KOPT-K1 (cell line): ENCODE data around the gene DCST1.

Experiments used
- H3K27ac ChIP-seq: fragments of 200-600 bp; sonication (generic); 2 replicates; pipeline ENCODE4 v1.5.1; 2016; ENCODE audit warnings: antibody characterized with exemption, mild to moderate bottlenecking, low read depth, low read length; ENCODE audit not compliant: poor library complexity, severe bottlenecking
- H3K36me3 ChIP-seq: fragments of 200-600 bp; sonication (generic); 2 replicates; pipeline ENCODE4 v1.5.1; 2017; ENCODE audit warnings: antibody characterized with exemption, mild to moderate bottlenecking, low read length, moderate library complexity; ENCODE audit not compliant: insufficient read depth
- H3K9me3 ChIP-seq: fragments of 200-600 bp; sonication (generic); 2 replicates; pipeline ENCODE4 v1.5.1; 2017; ENCODE audit warnings: antibody characterized with exemption, low read length, mild to moderate bottlenecking; ENCODE audit not compliant: insufficient read depth, poor library complexity, severe bottlenecking

The DCST1 gene

DNA sequence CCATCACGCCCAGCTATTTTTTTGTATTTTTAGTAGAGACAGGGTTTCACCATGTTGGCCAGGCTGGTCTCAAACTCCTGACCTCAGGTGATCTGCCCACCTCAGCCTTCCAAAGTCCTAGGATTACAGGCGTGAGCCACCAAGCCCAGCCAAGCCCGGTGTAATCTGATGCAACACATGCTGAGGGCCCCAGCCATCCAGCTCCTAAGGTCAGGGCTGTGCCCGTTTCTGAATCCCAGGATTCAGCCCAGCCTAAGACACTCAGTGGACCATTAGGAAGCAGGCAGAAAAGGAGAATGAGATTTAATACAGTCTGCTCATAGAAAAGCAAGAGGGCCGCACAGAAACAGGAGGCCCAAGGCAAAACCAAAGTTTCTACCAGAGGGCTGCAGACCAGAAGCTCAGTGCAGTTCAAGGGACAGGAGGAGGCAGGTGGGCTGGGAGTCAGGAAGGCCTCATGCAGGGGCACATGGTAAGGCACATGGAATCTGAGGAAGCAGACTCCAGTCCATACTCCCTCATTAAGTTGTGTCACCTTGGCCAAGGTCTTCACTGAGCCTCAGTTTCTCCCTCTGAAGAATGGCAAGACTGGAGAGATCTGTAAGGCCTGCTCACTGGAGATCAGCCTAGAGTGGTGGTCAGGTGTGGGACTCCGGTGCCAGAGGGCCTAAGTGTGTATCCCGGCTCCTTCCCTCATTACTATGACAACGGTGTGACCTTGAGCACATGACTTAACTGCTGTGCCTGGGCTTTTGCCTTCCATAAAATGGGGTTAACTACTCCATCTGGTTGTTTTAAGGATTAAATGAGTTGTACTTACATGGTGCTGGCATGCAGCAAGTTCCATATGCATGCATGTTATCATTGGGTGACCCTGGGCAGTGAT, 15.1 kb downstream of the DCST1 start:
- no peaks in the 10 kb centered on the region for H3K36me3 ChIP-seq
- H3K27ac ChIP-seq, result no peak overlapping the region
- no peaks in the 10 kb centered on the region for H3K9me3 ChIP-seq

DNA sequence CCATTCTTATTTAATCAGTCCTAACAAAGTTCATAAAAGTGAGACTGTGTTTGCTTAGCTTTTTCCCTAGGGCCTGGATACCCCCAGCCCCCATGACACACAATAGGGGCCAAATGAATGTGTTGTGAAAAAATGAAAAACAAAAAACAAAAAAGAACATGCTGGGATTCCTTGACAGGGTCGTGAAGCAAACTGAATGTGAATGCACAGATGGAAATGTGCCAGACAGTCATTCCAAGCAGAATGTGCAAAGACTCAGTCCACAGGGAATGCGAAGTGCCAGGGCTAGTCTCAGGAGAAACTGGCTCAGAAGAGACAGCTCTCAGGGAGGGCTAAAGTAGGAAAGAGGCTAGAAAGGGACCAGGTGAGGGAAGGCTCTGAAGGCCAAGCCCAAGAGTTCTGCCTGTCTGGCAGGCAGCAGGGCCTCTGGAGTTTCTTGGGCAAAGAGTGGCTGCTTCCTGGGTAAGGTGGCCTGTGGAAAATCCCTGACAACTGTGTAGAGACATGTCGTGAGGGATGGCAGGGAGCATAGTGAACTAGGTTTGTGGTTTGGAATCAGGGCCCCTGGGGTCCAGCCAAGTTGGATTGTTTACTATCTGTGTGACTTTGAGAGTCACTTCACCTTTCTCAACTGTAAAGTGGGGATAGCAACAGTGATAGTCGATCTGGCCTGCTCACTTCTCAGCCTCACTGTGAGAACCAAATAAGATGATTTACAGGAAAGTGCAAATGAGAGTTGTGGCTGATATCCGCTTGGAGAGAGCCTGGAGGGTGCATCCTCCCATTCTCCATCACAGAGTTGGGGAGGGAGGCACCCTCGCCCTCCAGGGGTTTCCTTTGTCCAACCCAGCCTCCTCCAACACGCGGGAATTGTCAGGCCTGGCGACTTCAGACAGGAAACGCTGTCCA, 16.3 kb downstream of the DCST1 start:
- no peaks in the 10 kb centered on the region for H3K36me3 ChIP-seq
- H3K9me3 ChIP-seq, result no peaks in the 10 kb centered on the region
- no peak overlapping the region for H3K27ac ChIP-seq

DNA sequence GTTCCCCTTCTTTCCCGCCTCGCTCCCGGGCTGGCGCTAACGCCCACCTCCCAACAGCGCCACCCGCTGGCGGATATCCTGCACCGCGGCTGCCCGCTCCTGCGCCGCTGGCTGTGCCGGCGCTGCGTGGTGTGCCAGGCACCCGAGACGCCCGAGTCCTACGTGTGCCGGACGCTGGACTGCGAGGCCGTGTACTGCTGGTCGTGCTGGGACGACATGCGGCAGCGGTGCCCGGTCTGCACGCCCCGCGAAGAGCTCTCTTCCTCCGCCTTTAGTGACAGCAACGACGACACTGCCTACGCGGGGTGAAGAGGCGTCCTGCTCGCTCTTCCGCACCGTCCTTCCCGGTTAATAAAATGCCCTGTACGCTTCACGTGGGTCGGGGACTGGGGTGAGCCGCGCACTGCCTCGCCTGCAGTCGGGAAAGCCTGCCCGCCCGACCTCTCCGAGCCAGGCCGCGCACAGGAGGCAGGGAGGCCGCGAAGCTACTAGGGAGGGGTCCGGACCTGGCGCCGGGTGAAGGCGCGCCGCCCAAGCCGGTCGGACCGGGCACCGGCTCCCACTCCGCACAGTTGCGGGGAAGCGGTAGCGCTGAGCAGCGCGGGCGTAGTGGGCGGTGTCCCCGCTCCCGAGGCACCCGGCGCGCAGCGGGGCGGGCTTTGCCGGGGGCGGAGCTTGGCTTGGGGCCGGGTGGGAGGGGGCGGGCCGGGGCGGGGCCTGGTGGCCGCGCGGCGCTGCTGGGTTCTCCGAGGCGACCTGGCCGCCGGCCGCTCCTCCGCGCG, 17.1 kb downstream of the DCST1 start, which contains the start of gene ADAM15:
Gene ADAM15 (plus strand): TSS at position 757 of the 782 bp plus-strand sequence. CDS start 71 bp downstream, outside the sequence.
- Histone ChIP-seq H3K27ac (no peak within 1 kb of the TSS), H3K36me3 (no peaks in the 10 kb centered on the region), H3K9me3 (no peaks in the 10 kb centered on the region)

DNA sequence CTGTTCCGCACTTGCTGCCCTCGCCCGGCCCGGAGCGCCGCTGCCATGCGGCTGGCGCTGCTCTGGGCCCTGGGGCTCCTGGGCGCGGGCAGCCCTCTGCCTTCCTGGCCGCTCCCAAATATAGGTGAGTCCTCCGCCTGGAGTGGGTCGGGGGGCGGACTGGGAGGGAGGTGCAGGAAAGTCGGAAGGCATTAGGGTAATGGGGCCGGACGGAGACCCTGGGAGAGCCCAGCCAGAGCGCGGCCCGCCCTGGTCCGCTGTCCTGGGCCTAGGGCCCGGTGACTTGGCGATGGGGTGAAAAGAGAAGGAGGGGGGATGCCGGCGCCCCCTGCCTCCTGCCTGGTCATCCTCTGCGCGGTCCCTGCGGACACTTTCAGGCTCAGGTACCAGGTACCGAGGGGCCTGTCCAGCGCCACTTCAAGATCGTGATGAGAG, 17.7 kb downstream of the DCST1 start:
- Histone ChIP-seq H3K9me3 (no peaks in the 10 kb centered on the region), H3K36me3 (no peaks in the 10 kb centered on the region), H3K27ac (no peak overlapping the region)

DNA sequence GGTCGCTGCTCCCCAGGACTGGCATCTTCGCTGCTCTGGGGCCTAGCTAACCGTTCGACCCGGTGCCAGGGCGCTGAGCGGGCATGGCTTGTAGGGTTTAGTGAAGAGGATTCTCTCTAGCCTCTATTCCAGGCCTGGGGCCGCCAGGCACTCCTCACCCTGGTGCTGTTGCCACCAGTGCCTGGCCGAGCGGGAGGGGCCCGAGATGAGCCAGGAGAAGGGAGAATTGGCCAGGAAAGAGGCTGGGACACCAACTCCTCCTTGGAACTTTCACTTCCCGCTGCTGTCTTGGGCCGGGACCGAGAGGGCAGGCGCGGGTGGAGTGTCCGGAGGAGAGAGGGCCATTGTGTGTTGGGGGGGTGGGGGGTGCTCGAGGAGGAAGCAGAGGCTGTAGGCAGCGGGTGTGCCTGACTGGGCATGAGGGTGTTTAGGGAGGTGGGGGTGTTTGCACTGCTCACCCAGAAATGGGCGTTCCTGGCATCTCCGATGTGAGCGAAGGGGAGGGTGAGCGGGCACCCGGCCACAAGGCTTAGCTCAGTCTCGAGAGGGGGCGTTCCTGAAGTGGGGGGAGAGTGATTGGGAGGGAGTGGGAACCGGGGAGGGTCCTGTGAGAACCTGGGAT, 18.3 kb downstream of the DCST1 start:
- Histone ChIP-seq H3K9me3 (no peaks in the 10 kb centered on the region), H3K27ac (no peak overlapping the region), H3K36me3 (no peaks in the 10 kb centered on the region)

DNA sequence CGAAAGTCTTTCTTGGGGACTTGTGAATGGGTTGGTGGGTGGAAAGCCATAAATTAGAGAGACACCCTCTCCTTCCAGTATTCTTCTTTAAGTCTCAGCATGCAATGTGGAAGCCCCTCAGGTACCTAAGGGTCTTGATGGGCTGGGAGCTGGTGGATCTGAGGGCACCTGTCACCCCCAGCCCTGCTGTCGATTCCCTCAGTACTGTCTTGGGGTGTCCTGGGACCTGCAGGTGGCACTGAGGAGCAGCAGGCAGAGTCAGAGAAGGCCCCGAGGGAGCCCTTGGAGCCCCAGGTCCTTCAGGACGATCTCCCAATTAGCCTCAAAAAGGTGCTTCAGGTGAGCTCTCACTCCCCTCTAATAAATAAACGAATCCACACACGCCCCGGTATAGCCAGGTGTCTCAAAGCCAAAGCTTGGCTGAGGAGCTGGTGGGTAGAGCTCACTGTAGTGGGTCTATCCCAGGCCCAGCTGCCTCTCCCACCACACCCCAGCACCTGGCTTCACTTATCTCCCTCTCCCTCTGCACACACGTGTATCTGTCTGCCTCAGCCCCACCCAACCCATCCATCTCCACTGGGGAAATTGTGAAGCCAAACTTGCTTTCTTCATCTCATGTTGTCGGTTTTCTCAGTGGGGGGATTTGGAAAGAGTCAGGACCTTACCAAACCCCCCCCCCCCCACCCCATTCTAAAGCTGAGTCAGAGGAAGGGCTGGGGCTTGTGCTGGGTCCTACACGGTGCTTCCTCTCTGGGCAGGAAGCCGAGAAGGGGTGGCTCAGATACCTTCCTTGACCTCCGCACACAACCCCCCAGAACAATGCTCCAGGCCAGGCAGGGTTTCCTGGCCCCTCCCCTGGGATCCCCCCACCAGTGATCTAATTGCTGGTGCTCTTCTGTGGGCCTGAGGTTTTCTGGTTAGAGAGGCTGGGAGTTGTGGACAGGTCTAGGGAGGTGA, 19.1 kb downstream of the DCST1 start:
- no peaks in the 10 kb centered on the region for H3K36me3 ChIP-seq
- H3K27ac ChIP-seq, result no peak overlapping the region
- H3K9me3 ChIP-seq, result no peaks in the 10 kb centered on the region

DNA sequence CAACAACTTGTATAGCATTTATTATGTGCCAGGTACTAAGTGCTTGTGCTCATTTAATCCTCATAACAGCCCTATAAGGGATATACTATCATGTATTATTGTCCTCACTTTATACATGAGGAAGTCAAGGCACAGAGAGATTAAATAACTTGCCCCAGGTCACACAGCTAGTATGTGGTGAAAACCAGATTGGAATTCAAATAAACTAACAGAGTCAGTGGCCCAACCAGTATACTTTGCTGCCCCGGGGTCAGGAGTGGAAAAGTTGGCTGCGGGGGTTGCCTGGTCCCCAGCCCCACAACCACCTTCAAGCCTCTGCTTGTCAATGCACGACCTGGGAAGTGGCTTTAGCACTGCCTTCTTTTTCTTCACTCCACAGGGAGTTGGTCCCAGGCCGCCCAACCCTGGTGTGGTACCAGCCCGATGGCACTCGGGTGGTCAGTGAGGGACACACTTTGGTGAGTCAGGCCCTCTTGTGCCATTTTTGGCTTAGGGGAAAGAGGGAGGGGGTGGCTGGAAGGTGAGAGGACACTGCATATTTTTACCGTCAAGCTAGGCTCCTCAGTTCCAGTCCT, 20.0 kb downstream of the DCST1 start:
- Histone ChIP-seq H3K36me3 (no peaks in the 10 kb centered on the region), H3K27ac (no peak overlapping the region), H3K9me3 (no peaks in the 10 kb centered on the region)

DNA sequence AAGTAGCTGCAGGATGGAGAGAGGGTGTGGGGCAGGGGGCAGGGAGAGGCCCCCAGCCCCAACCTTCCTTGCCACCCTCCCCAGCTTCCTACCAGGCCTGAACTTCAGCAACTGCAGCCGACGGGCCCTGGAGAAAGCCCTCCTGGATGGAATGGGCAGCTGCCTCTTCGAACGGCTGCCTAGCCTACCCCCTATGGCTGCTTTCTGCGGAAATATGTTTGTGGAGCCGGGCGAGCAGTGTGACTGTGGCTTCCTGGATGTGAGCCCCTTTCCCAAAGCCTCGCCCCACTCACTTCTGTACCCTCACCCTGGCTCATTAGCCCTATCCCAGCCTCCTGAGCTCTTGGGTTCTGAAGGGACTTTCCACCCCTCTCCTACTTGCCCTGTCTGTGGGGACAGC, 23.5 kb downstream of the DCST1 start:
- H3K9me3 ChIP-seq, result no peaks in the 10 kb centered on the region
- H3K36me3 ChIP-seq, result no peaks in the 10 kb centered on the region
- no peak overlapping the region for H3K27ac ChIP-seq

DNA sequence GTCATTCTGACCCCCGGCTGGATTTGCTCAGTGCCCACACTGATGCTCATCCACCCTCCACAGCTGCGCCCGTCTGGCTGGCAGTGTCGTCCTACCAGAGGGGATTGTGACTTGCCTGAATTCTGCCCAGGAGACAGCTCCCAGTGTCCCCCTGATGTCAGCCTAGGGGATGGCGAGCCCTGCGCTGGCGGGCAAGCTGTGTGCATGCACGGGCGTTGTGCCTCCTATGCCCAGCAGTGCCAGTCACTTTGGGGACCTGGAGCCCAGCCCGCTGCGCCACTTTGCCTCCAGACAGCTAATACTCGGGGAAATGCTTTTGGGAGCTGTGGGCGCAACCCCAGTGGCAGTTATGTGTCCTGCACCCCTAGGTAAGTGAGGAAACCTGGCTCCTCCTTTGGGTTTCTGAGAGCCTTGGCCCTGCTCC, 24.2 kb downstream of the DCST1 start:
- no peaks in the 10 kb centered on the region for H3K36me3 ChIP-seq
- no peak overlapping the region for H3K27ac ChIP-seq
- H3K9me3 ChIP-seq, result no peaks in the 10 kb centered on the region

DNA sequence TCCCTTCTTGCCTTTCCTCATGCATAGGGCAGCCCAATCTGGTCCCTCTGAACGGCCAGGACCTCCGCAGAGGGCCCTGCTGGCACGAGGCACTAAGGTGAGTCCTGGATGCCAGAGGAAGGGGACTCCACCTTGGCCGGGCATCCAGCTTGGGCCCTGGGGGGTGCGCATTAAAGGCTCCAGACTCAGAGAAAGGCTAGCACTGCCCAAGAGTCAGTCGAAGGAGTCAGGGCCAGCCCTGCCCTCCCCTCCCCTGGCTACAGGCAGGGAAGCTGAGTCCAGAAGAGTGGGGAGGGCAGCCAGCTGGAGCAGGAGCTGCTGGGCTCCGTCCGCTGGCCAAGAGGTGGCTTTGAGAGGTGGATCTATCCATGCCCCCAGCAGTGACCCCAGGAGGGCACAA, 27.1 kb downstream of the DCST1 start:
- no peaks in the 10 kb centered on the region for H3K36me3 ChIP-seq

DNA sequence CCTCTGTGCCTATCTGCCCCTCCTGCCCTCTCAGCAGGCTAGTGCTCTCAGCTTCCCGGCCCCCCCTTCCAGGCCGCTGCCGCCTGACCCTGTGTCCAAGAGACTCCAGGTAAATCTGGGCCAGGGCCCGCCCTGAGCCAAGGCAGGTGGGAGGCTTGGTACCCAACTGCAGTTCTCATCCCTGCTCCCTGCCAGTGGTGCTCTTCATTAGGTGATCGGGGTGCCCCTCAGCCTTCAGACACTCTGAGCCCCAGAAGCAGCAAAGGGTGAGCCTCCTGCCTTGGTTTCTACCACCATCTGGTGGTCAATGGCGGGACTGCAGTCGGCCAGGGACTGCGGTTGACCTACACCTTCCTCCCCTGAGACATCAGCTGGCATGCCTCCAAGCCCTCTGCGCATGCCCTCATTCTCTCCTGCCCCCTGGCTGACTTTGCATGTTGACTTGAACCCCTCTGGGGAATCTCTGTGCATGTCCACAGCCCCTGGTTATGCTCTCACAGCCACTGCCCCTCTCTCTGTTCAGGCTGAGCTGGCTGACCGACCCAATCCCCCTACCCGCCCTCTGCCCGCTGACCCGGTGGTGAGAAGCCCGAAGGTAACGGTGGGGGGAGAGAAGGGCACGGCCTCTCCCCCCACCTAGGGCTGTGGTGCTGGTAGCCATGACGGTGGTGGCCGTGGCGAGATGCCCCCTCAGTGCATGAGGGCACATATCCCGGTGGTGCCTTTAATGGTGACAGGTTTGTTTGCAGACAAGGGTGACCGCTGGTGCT, 27.9 kb downstream of the DCST1 start:
- Histone ChIP-seq H3K27ac (no peak overlapping the region), H3K36me3 (no peaks in the 10 kb centered on the region), H3K9me3 (no peaks in the 10 kb centered on the region)

More for the DNA sequence above, 27.1 kb downstream of the DCST1 start:
- H3K9me3 ChIP-seq, result no peaks in the 10 kb centered on the region
- no peak overlapping the region for H3K27ac ChIP-seq

DNA sequence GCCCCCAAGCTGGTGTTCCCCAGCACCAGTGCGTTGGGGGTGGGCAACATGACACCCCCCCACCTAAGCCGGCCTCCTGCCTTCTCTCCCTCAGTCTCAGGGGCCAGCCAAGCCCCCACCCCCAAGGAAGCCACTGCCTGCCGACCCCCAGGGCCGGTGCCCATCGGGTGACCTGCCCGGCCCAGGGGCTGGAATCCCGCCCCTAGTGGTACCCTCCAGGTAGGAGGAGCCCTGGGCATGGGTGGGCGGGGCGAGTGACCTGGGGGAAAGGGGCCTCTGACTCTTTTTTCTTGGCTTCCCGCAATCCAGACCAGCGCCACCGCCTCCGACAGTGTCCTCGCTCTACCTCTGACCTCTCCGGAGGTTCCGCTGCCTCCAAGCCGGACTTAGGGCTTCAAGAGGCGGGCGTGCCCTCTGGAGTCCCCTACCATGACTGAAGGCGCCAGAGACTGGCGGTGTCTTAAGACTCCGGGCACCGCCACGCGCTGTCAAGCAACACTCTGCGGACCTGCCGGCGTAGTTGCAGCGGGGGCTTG, 28.6 kb downstream of the DCST1 start:
- no peaks in the 10 kb centered on the region for H3K9me3 ChIP-seq
- no peaks in the 10 kb centered on the region for H3K36me3 ChIP-seq
- H3K27ac ChIP-seq, result no peak overlapping the region
